GM23338 (cell line): ENCODE data around the gene MBD5. TPM values are rescaled to one million over a fixed set of nuclear protein-coding genes. Genes with fewer than 3 reads are reported as not detected.

Experiments
- ATAC-seq: fragments of 200-7000 bp; cut with Tn5 transposase; 3 replicates; pipeline ENCODE4 v1.9.1; 2020
- DNase-seq: peaks from one replicate; pipeline ENCODE4 v3.0.0-alpha.2; 2015; ENCODE audit warnings: low spot score
- H2AFZ ChIP-seq: fragments of 200-600 bp; sonication (generic); 2 replicates; pipeline ENCODE4 v1.8.0; 2016; ENCODE audit warnings: antibody characterized with exemption, mild to moderate bottlenecking, moderate library complexity
- H3F3A ChIP-seq: fragments of 200-600 bp; sonication (generic); replicated peaks from 2 replicates; pipeline ENCODE4 v1.8.0; 2017; ENCODE audit warnings: antibody characterized with exemption, mixed run types, low read depth
- H3K27ac ChIP-seq: fragments of 200-600 bp; sonication (generic); 2 replicates; pipeline ENCODE4 v1.6.1; 2016; ENCODE audit warnings: low read depth
- H3K27me3 ChIP-seq: fragments of 200-600 bp; sonication (generic); 2 replicates; pipeline ENCODE4 v1.8.0; 2016; ENCODE audit warnings: mild to moderate bottlenecking, mixed run types, moderate library complexity; ENCODE audit not compliant: insufficient read depth
- H3K36me3 ChIP-seq: fragments of 200-600 bp; sonication (generic); 2 replicates; pipeline ENCODE4 v1.8.0; 2016; ENCODE audit warnings: mild to moderate bottlenecking; ENCODE audit not compliant: insufficient read depth
- H3K4me1 ChIP-seq: fragments of 200-600 bp; sonication (generic); 2 replicates; pipeline ENCODE4 v1.8.0; 2016; ENCODE audit warnings: mild to moderate bottlenecking, moderate library complexity; ENCODE audit not compliant: insufficient read depth
- H3K4me2 ChIP-seq: fragments of 200-600 bp; sonication (generic); 2 replicates; pipeline ENCODE4 v1.7.1; 2017; ENCODE audit warnings: mixed run types
- H3K4me3 ChIP-seq: fragments of 200-600 bp; sonication (generic); 2 replicates; pipeline ENCODE4 v1.6.1; 2016; ENCODE audit warnings: mixed run types
- H3K79me2 ChIP-seq: fragments of 200-600 bp; sonication (generic); replicated peaks from 2 replicates; pipeline ENCODE4 v1.8.0; 2017; ENCODE audit warnings: mild to moderate bottlenecking; ENCODE audit not compliant: insufficient read depth
- H3K9me2 ChIP-seq: fragments of 200-600 bp; sonication (generic); 2 replicates; pipeline ENCODE4 v1.8.0; 2017; ENCODE audit not compliant: insufficient read depth
- H4K20me1 ChIP-seq: fragments of 200-600 bp; sonication (generic); replicated peaks from 2 replicates; pipeline ENCODE4 v1.8.0; 2017; ENCODE audit warnings: mild to moderate bottlenecking; ENCODE audit not compliant: insufficient read depth
- H3K27ac Mint-ChIP-seq: 2 replicates; pipeline ENCODE4 v1.8.0; 2020; ENCODE audit warnings: inconsistent platforms, mild to moderate bottlenecking, moderate library complexity, mixed read lengths
- H3K27me3 Mint-ChIP-seq: 3 replicates; pipeline ENCODE4 v1.8.0; 2022; ENCODE audit warnings: low read depth, mild to moderate bottlenecking, moderate library complexity, mixed read lengths, inconsistent platforms; ENCODE audit not compliant: insufficient read depth, poor library complexity
- H3K36me3 Mint-ChIP-seq: 3 replicates; pipeline ENCODE4 v1.8.0; 2021; ENCODE audit warnings: low read depth, mild to moderate bottlenecking, inconsistent platforms, moderate library complexity, mixed read lengths
- H3K4me1 Mint-ChIP-seq: 3 replicates; pipeline ENCODE4 v1.8.0; 2020; ENCODE audit warnings: mild to moderate bottlenecking, inconsistent platforms, mixed read lengths
- H3K4me3 Mint-ChIP-seq: 3 replicates; pipeline ENCODE4 v1.8.0; 2021; ENCODE audit warnings: moderate library complexity, mild to moderate bottlenecking, inconsistent platforms, mixed read lengths
- H3K9me3 Mint-ChIP-seq: 3 replicates; pipeline ENCODE4 v1.8.0; 2020; ENCODE audit warnings: moderate library complexity, mild to moderate bottlenecking, inconsistent platforms, mixed read lengths
- CREB1 ChIP-seq: fragments of 250-450 bp; sonication (Bioruptor Pico); IDR thresholded peaks from 2 replicates; pipeline ENCODE4 v1.5.0; 2020; ENCODE audit warnings: low read depth, mild to moderate bottlenecking, moderate library complexity
- EZH2 ChIP-seq: fragments of 200-600 bp; sonication (generic); IDR thresholded peaks from one replicate; pipeline ENCODE4 v1.8.0; 2017; ENCODE audit warnings: antibody characterized with exemption, mild to moderate bottlenecking, low read depth; ENCODE audit not compliant: unreplicated experiment
- EZH2phosphoT487 ChIP-seq: fragments of 200-600 bp; sonication (generic); IDR thresholded peaks from one replicate; pipeline ENCODE4 v1.8.1; 2018; ENCODE audit warnings: antibody characterized with exemption; ENCODE audit not compliant: unreplicated experiment
- JUNB ChIP-seq: IDR thresholded peaks from one replicate; pipeline ENCODE4 v1.6.1; 2016; ENCODE audit warnings: antibody characterized with exemption; ENCODE audit not compliant: unreplicated experiment
- NANOG ChIP-seq: IDR thresholded peaks from 2 replicates; pipeline ENCODE4 v1.6.1; 2016; ENCODE audit warnings: antibody characterized with exemption, borderline replicate concordance
- POLR2AphosphoS5 ChIP-seq: IDR thresholded peaks from 2 replicates; pipeline ENCODE4 v1.6.1; 2016; ENCODE audit warnings: antibody characterized with exemption, low read depth
- REST ChIP-seq: IDR thresholded peaks from one replicate; pipeline ENCODE4 v1.6.1; 2018; ENCODE audit warnings: antibody characterized with exemption; ENCODE audit not compliant: unreplicated experiment
- ZNF114 ChIP-seq: fragments of 250-450 bp; sonication (Bioruptor Pico); IDR thresholded peaks from 2 replicates; pipeline ENCODE4 v1.5.0; 2020; ENCODE audit warnings: mild to moderate bottlenecking, moderate library complexity
- ZNF331 ChIP-seq: fragments of 250-450 bp; sonication (Bioruptor Pico); IDR thresholded peaks from 2 replicates; pipeline ENCODE4 v1.5.0; 2020; ENCODE audit warnings: low read depth, mild to moderate bottlenecking, moderate library complexity
- polyA plus RNA-seq: library from polyadenylated mRNA; unstranded; fragments of >200 nt; fragmentation: Nextera tagmentation; extraction: Ambion mirVana; gene quantifications from 2 replicates; pipeline ENCODE4 v1.2.1, GENCODE V29; 2016
- total RNA-seq: library from RNA; depleted of rRNA; stranded (reverse); fragments of >200 nt; shearing (Covaris generic); gene quantifications from 2 replicates; pipeline ENCODE4 v1.2.3, GENCODE V29; 2014
- TF ChIP-seq, protein P1 (sequence below): IDR thresholded peaks from 2 replicates; pipeline ENCODE4 v1.6.1; 2016; ENCODE audit warnings: antibody characterized with exemption
- TF ChIP-seq, protein P2 (sequence below): fragments of 250-450 bp; sonication (Bioruptor Pico); IDR thresholded peaks from 2 replicates; pipeline ENCODE4 v1.5.0; 2020; ENCODE audit warnings: mild to moderate bottlenecking, moderate library complexity

Gene MBD5
- total and polyA plus RNA-seq, 2 experiments from 2014 or later: 16.2 to 23.1 TPM

DNA sequence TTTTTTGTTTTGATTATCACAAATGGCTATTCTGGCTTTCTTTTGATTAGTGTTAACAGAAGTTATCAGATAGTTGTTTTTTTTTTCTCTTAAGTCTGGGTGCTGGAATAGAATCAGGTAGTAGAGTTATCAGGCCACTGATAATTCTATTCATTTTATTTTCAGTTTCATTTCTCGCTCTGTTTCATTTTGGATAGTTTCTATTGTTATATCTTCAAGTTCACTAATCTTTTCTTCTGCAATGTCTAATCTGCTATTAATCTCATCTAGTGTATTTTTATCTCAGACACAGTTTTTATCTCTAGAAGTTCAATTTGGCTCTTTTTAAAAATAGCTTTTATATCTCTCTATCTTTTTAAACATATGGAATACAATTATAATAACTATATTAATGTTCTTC, 381.9 kb downstream of the MBD5 start:
- Histone ChIP-seq H3F3A (no peaks in the 10 kb centered on the region), H4K20me1 (no peaks in the 10 kb centered on the region), H3K27ac (no peak overlapping the region), H2AFZ (no peak overlapping the region), H3K27me3 (no peaks in the 10 kb centered on the region), H3K4me2 (no peak overlapping the region), H3K9me2 (no peaks in the 10 kb centered on the region), H3K36me3 (no peaks in the 10 kb centered on the region), H3K4me3 (no peak overlapping the region), H3K79me2 (no peaks in the 10 kb centered on the region), H3K4me1 (no peaks in the 10 kb centered on the region)
- Mint-ChIP-seq H3K4me3 (no peak overlapping the region), H3K4me1 (no peaks in the 10 kb centered on the region), H3K27ac (no peak overlapping the region), H3K27me3 (no peaks in the 10 kb centered on the region), H3K36me3 (no peaks in the 10 kb centered on the region), H3K9me3 (peaks cover under 1% of the 10 kb centered on the region; the same call in 1 of the 3 replicates)
- no peak for ATAC-seq
- TF ChIP-seq REST (no peak), ZNF114 (no peak), ZNF331 (CRISPR knock-in tag) (no peak), POLR2AphosphoS5 (no peak), JUNB (no peak), EZH2phosphoT487 (no peak), EZH2 (no peak), CREB1 (CRISPR knock-in tag) (no peak), NANOG (no peak)
- TF ChIP-seq, protein P1, sequence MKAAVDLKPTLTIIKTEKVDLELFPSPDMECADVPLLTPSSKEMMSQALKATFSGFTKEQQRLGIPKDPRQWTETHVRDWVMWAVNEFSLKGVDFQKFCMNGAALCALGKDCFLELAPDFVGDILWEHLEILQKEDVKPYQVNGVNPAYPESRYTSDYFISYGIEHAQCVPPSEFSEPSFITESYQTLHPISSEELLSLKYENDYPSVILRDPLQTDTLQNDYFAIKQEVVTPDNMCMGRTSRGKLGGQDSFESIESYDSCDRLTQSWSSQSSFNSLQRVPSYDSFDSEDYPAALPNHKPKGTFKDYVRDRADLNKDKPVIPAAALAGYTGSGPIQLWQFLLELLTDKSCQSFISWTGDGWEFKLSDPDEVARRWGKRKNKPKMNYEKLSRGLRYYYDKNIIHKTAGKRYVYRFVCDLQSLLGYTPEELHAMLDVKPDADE: no peak
- TF ChIP-seq, protein P2, sequence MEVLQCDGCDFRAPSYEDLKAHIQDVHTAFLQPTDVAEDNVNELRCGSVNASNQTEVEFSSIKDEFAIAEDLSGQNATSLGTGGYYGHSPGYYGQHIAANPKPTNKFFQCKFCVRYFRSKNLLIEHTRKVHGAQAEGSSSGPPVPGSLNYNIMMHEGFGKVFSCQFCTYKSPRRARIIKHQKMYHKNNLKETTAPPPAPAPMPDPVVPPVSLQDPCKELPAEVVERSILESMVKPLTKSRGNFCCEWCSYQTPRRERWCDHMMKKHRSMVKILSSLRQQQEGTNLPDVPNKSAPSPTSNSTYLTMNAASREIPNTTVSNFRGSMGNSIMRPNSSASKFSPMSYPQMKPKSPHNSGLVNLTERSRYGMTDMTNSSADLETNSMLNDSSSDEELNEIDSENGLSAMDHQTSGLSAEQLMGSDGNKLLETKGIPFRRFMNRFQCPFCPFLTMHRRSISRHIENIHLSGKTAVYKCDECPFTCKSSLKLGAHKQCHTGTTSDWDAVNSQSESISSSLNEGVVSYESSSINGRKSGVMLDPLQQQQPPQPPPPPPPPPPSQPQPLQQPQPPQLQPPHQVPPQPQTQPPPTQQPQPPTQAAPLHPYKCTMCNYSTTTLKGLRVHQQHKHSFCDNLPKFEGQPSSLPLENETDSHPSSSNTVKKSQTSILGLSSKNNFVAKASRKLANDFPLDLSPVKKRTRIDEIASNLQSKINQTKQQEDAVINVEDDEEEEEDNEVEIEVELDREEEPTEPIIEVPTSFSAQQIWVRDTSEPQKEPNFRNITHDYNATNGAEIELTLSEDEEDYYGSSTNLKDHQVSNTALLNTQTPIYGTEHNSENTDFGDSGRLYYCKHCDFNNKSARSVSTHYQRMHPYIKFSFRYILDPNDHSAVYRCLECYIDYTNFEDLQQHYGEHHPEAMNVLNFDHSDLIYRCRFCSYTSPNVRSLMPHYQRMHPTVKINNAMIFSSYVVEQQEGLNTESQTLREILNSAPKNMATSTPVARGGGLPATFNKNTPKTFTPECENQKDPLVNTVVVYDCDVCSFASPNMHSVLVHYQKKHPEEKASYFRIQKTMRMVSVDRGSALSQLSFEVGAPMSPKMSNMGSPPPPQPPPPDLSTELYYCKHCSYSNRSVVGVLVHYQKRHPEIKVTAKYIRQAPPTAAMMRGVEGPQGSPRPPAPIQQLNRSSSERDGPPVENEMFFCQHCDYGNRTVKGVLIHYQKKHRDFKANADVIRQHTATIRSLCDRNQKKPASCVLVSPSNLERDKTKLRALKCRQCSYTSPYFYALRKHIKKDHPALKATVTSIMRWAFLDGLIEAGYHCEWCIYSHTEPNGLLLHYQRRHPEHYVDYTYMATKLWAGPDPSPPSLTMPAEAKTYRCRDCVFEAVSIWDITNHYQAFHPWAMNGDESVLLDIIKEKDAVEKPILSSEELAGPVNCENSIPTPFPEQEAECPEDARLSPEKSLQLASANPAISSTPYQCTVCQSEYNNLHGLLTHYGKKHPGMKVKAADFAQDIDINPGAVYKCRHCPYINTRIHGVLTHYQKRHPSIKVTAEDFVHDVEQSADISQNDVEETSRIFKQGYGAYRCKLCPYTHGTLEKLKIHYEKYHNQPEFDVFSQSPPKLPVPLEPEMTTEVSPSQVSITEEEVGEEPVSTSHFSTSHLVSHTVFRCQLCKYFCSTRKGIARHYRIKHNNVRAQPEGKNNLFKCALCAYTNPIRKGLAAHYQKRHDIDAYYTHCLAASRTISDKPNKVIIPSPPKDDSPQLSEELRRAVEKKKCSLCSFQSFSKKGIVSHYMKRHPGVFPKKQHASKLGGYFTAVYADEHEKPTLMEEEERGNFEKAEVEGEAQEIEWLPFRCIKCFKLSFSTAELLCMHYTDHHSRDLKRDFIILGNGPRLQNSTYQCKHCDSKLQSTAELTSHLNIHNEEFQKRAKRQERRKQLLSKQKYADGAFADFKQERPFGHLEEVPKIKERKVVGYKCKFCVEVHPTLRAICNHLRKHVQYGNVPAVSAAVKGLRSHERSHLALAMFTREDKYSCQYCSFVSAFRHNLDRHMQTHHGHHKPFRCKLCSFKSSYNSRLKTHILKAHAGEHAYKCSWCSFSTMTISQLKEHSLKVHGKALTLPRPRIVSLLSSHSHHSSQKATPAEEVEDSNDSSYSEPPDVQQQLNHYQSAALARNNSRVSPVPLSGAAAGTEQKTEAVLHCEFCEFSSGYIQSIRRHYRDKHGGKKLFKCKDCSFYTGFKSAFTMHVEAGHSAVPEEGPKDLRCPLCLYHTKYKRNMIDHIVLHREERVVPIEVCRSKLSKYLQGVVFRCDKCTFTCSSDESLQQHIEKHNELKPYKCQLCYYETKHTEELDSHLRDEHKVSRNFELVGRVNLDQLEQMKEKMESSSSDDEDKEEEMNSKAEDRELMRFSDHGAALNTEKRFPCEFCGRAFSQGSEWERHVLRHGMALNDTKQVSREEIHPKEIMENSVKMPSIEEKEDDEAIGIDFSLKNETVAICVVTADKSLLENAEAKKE: no peak
- DNase-seq: no peak
